Fibroblast of lung (primary cell): ENCODE results near the gene GNG5. TPM values are rescaled to one million over a fixed set of nuclear protein-coding genes. Genes with fewer than 3 reads are reported as not detected.

Source experiments
- DNase-seq, 2 donors: peaks; one replicate each; pipeline versions ENCODE4 v3.0.0 to v3.0.0-alpha.2; 2010; ENCODE audit warnings: low read depth in 2 of 2
- H2AFZ ChIP-seq: 2 replicates; pipeline ENCODE4 v1.5.1; 2012; ENCODE audit warnings: low read length, control low read depth, inconsistent platforms
- H3K27ac ChIP-seq: 2 replicates; pipeline ENCODE4 v1.5.1; 2011; ENCODE audit warnings: low read length, control low read depth; ENCODE audit not compliant: insufficient read depth
- H3K27me3 ChIP-seq: 2 replicates; pipeline ENCODE4 v1.5.1; 2011; ENCODE audit warnings: mild to moderate bottlenecking, low read length; ENCODE audit not compliant: control insufficient read depth, insufficient read depth
- H3K36me3 ChIP-seq: 2 replicates; pipeline ENCODE4 v1.5.1; 2011; ENCODE audit warnings: low read length; ENCODE audit not compliant: control insufficient read depth, insufficient read depth
- H3K4me1 ChIP-seq: 2 replicates; pipeline ENCODE4 v1.5.1; 2011; ENCODE audit warnings: low read length; ENCODE audit not compliant: control insufficient read depth, insufficient read depth; ENCODE audit errors: extremely low read depth
- H3K4me2 ChIP-seq: 2 replicates; pipeline ENCODE4 v1.5.1; 2011; ENCODE audit warnings: low read length, control low read depth; ENCODE audit not compliant: insufficient read depth; ENCODE audit errors: extremely low read depth
- H3K4me3 ChIP-seq, 4 experiments: fragments of 200-600 bp in 1 of 4; sonication (generic) in 1 of 4; replicated peaks in 1 of 4; 2 replicates each; pipeline ENCODE4 v1.5.1; 2011 to 2016; ENCODE audit warnings: low read length in 4 of 4, low read depth in 3 of 4, mild to moderate bottlenecking in 3 of 4, control low read depth in 2 of 4, inconsistent platforms in 1 of 4, mixed read lengths in 1 of 4; ENCODE audit not compliant: insufficient read depth in 1 of 4; ENCODE audit errors: control extremely low read depth in 1 of 4
- H3K79me2 ChIP-seq: 2 replicates; pipeline ENCODE4 v1.5.1; 2012; ENCODE audit warnings: mild to moderate bottlenecking, low read length, inconsistent platforms; ENCODE audit not compliant: control insufficient read depth, insufficient read depth
- H3K9ac ChIP-seq: 2 replicates; pipeline ENCODE4 v1.5.1; 2011; ENCODE audit warnings: mild to moderate bottlenecking, low read length, control low read depth; ENCODE audit not compliant: insufficient read depth
- H3K9me3 ChIP-seq: 2 replicates; pipeline ENCODE4 v1.5.1; 2012; ENCODE audit warnings: low read depth, low read length; ENCODE audit not compliant: control insufficient read depth, insufficient read depth
- H4K20me1 ChIP-seq: 2 replicates; pipeline ENCODE4 v1.5.1; 2011; ENCODE audit warnings: low read length; ENCODE audit not compliant: control insufficient read depth, insufficient read depth; ENCODE audit errors: extremely low read depth
- EZH2 ChIP-seq: IDR thresholded peaks from 2 replicates; pipeline ENCODE4 v1.5.1; 2012; ENCODE audit warnings: low read length, control low read depth, mild to moderate bottlenecking; ENCODE audit errors: missing control alignments
- polyA plus RNA-seq, 2 donors: library from polyadenylated mRNA; depleted of rRNA in 1 of 2; stranded (reverse) in 1 of 2; unstranded in 1 of 2; fragments of >200 nt; gene quantifications; 2 replicates each; pipeline ENCODE4 v1.2.1, GENCODE V29; 2011 to 2012; ENCODE audit warnings: missing spikeins in 1 of 2
- total RNA-seq: library from RNA; depleted of rRNA; stranded (reverse); fragments of >200 nt; gene quantifications from 2 replicates; pipeline ENCODE4 v1.2.1, GENCODE V29; 2014
- TF ChIP-seq, protein P1 (sequence below), 2 donors: IDR thresholded peaks in 1 of 2; conservative IDR thresholded peaks in 1 of 2; 1 replicate in 1 of 2; 2 replicates in 1 of 2; pipeline ENCODE4 v1.5.1; 2011 to 2012; ENCODE audit warnings: low read length in 2 of 2, control low read depth in 1 of 2, inconsistent platforms in 1 of 2, low read depth in 1 of 2, mild to moderate bottlenecking in 1 of 2

Gene GNG5
- total and polyA plus RNA-seq, 2 donors (not counting 1 experiment from before 2014, with no cell fraction given), result 13.7 to 59.4 TPM

- Histone ChIP-seq H3K4me2 (no peak overlapping the region), H3K9me3 (no peaks in the 10 kb centered on the region), H2AFZ (no peak overlapping the region), H3K4me1 (no peaks in the 10 kb centered on the region), H4K20me1 (no peaks in the 10 kb centered on the region), H3K9ac (no peak overlapping the region), H3K27ac (no peak overlapping the region), H3K36me3 (no peaks in the 10 kb centered on the region), H3K79me2 (no peaks in the 10 kb centered on the region), H3K4me3 (no peak overlapping the region), H3K27me3 (no peaks in the 10 kb centered on the region)
- DNase-seq, result no peak
- TF ChIP-seq EZH2, result no peak
- TF ChIP-seq, protein P1, sequence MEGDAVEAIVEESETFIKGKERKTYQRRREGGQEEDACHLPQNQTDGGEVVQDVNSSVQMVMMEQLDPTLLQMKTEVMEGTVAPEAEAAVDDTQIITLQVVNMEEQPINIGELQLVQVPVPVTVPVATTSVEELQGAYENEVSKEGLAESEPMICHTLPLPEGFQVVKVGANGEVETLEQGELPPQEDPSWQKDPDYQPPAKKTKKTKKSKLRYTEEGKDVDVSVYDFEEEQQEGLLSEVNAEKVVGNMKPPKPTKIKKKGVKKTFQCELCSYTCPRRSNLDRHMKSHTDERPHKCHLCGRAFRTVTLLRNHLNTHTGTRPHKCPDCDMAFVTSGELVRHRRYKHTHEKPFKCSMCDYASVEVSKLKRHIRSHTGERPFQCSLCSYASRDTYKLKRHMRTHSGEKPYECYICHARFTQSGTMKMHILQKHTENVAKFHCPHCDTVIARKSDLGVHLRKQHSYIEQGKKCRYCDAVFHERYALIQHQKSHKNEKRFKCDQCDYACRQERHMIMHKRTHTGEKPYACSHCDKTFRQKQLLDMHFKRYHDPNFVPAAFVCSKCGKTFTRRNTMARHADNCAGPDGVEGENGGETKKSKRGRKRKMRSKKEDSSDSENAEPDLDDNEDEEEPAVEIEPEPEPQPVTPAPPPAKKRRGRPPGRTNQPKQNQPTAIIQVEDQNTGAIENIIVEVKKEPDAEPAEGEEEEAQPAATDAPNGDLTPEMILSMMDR (conservative IDR thresholded peaks at IDR 0.05 in 1 of 2, IDR thresholded peaks at IDR 0.05 in 1 of 2; ENCODE audit: low read depth in 1 of 2, low read length in 2 of 2), result no peak
Observed at GRCh38 chr1:84525779-84526178, 19.4 kb upstream of the GNG5 start.

GRCh38 chr1:84524590-84524989 lies 18.2 kb upstream of the GNG5 start:
- H3K9ac ChIP-seq, result no peak overlapping the region
- H3K36me3 ChIP-seq, result no peaks in the 10 kb centered on the region
- no peaks in the 10 kb centered on the region for H3K27me3 ChIP-seq
- no peaks in the 10 kb centered on the region for H3K9me3 ChIP-seq
- H3K79me2 ChIP-seq, result no peaks in the 10 kb centered on the region
- no peak overlapping the region for H2AFZ ChIP-seq
- H4K20me1 ChIP-seq, result no peaks in the 10 kb centered on the region
- peak in 1 of 2 donors; percentile 13 for DNase-seq
- no peak overlapping the region for H3K4me3 ChIP-seq
- no peak overlapping the region for H3K27ac ChIP-seq
- TF ChIP-seq, protein P1 (conservative IDR thresholded peaks at IDR 0.05 in 1 of 2, IDR thresholded peaks at IDR 0.05 in 1 of 2; ENCODE audit: low read depth in 1 of 2, low read length in 2 of 2), result no peak
- no peak for TF ChIP-seq EZH2
- H3K4me1 ChIP-seq, result no peaks in the 10 kb centered on the region
- no peak overlapping the region for H3K4me2 ChIP-seq

GRCh38 chr1:84510668-84511067 lies 4.3 kb upstream of the GNG5 start:
- Histone ChIP-seq H3K4me2 (no peak overlapping the region), H2AFZ (no peak overlapping the region), H4K20me1 (no peaks in the 10 kb centered on the region), H3K9me3 (no peaks in the 10 kb centered on the region), H3K27me3 (no peaks in the 10 kb centered on the region), H3K9ac (no peak overlapping the region), H3K4me1 (no peaks in the 10 kb centered on the region), H3K36me3 (no peaks in the 10 kb centered on the region), H3K4me3 (no peak overlapping the region), H3K27ac (no peak overlapping the region), H3K79me2 (peaks cover 1% of the 10 kb centered on the region)
- TF ChIP-seq, protein P1 (conservative IDR thresholded peaks at IDR 0.05 in 1 of 2, IDR thresholded peaks at IDR 0.05 in 1 of 2; ENCODE audit: low read depth in 1 of 2, low read length in 2 of 2), result no peak
- TF ChIP-seq EZH2, result no peak
- no peak for DNase-seq
